BLaER1 treated with 17β-estradiol and CSF1 and Interleukin-3, amounts not matched to agents 10 nM and 100 nM (cell line): ENCODE measurements around the gene SMURF1.

Experiments
- H3K27ac ChIP-seq, 11 experiments: shearing (Covaris generic); formaldehyde crosslinking; 2 replicates each; pipeline ENCODE4 v1.8.1; 2022
- H3K27me3 ChIP-seq, 11 experiments: shearing (Covaris generic); formaldehyde crosslinking; 2 replicates each; pipeline ENCODE4 v1.8.1; 2022
- H3K36me3 ChIP-seq, 11 experiments: shearing (Covaris generic); formaldehyde crosslinking; 2 replicates each; pipeline ENCODE4 v1.8.1; 2022
- H3K4me1 ChIP-seq, 10 experiments: shearing (Covaris generic); formaldehyde crosslinking; 2 replicates each; pipeline ENCODE4 v1.8.1; 2022
- H3K4me2 ChIP-seq, 11 experiments: shearing (Covaris generic); formaldehyde crosslinking; 2 replicates each; pipeline ENCODE4 v1.8.1; 2022
- H3K4me3 ChIP-seq, 10 experiments: shearing (Covaris generic); formaldehyde crosslinking; 2 replicates each; pipeline ENCODE4 v1.8.1; 2022
- H3K9ac ChIP-seq, 11 experiments: shearing (Covaris generic); formaldehyde crosslinking; 2 replicates each; pipeline ENCODE4 v1.8.1; 2022
- H3K9me3 ChIP-seq, 11 experiments: shearing (Covaris generic); formaldehyde crosslinking; replicated peaks in 1 of 11; 2 replicates each; pipeline ENCODE4 v1.8.1; 2022
- H4K20me1 ChIP-seq, 11 experiments: shearing (Covaris generic); formaldehyde crosslinking; 2 replicates each; pipeline ENCODE4 v1.8.1; 2022
- Cebpa-rat ChIP-seq, 11 experiments: shearing (Covaris generic); IDR thresholded peaks; 2 replicates each; pipeline ENCODE4 v1.8.1; 2022

Gene SMURF1

GRCh38 chr7:99146979-99147378 is 3.1 kb upstream of the SMURF1 start:
- peaks cover 0 to 1% (median 0%) of the 10 kb centered on the region in 11 experiments; a peak in 1 of 22 replicates for H3K9me3 ChIP-seq
- no peak overlapping the region for H3K9ac ChIP-seq
- peaks cover 8 to 17% (median 16%) of the 10 kb centered on the region in 10 experiments for H3K4me1 ChIP-seq
- no peak overlapping the region for H3K4me3 ChIP-seq
- no peak for TF ChIP-seq Cebpa-rat (IDR thresholded peaks at IDR 0.05)
- no peaks in the 10 kb centered on the region for H3K27me3 ChIP-seq
- H4K20me1 ChIP-seq, result peaks cover 3 to 11% (median 6%) of the 10 kb centered on the region in 11 experiments; a peak in 20 of 22 replicates
- peaks cover 0 to 4% (median 2%) of the 10 kb centered on the region in 11 experiments; a peak in 8 of 22 replicates for H3K36me3 ChIP-seq
- H3K4me2 ChIP-seq, result no peak overlapping the region
- H3K27ac ChIP-seq, result no peak overlapping the region

- H3K4me2 ChIP-seq, result peak overlapping the region in 10 of 11 experiments; percentile 24 to 93 (median 80); a peak in 13 of 22 replicates
- peaks cover 0 to 20% (median 11%) of the 10 kb centered on the region in 11 experiments; a peak in 12 of 22 replicates for H3K36me3 ChIP-seq
- H3K27ac ChIP-seq, result peak overlapping the region; percentile 91 to 99 (median 98)
- no peaks in the 10 kb centered on the region for H3K27me3 ChIP-seq
- peaks cover 0 to 8% (median 0%) of the 10 kb centered on the region in 11 experiments; a peak in 3 of 22 replicates for H3K9me3 ChIP-seq
- TF ChIP-seq Cebpa-rat (IDR thresholded peaks at IDR 0.05), result no peak
- peaks cover 32 to 51% (median 47%) of the 10 kb centered on the region in 10 experiments for H3K4me1 ChIP-seq
- peak overlapping the region; percentile 82 to 94 (median 90) for H3K4me3 ChIP-seq
- peaks cover 26 to 46% (median 39%) of the 10 kb centered on the region in 11 experiments; a peak in 20 of 22 replicates for H4K20me1 ChIP-seq
- peak overlapping the region; percentile 97 to 100 (median 99) for H3K9ac ChIP-seq
Measured at GRCh38 chr7:99143521-99143852, 421 bp downstream of the SMURF1 start.

- H4K20me1 ChIP-seq, result peaks cover 32 to 51% (median 44%) of the 10 kb centered on the region in 11 experiments; a peak in 20 of 22 replicates
- peaks cover 0 to 8% (median 0%) of the 10 kb centered on the region in 11 experiments; a peak in 3 of 22 replicates for H3K9me3 ChIP-seq
- H3K27ac ChIP-seq, result peak overlapping the region in 5 of 11 experiments; percentile 33 to 99 (median 99); a peak in 9 of 22 replicates
- H3K4me2 ChIP-seq, result peak overlapping the region; percentile 36 to 75 (median 63); a peak in 16 of 22 replicates
- peaks cover 0 to 20% (median 11%) of the 10 kb centered on the region in 11 experiments; a peak in 12 of 22 replicates for H3K36me3 ChIP-seq
- peak overlapping the region in 6 of 11 experiments; percentile 98 to 100 (median 99); a peak in 9 of 22 replicates for H3K9ac ChIP-seq
- H3K27me3 ChIP-seq, result no peaks in the 10 kb centered on the region
- no peak for TF ChIP-seq Cebpa-rat (IDR thresholded peaks at IDR 0.05)
- H3K4me1 ChIP-seq, result peaks cover 32 to 57% (median 50%) of the 10 kb centered on the region in 10 experiments
- H3K4me3 ChIP-seq, result peak overlapping the region; percentile 82 to 94 (median 90); a peak in 19 of 20 replicates
Measured at GRCh38 chr7:99142727-99143520, 984 bp downstream of the SMURF1 start.

- peaks cover 39 to 60% (median 53%) of the 10 kb centered on the region in 11 experiments; a peak in 20 of 22 replicates for H4K20me1 ChIP-seq
- H3K36me3 ChIP-seq, result peaks cover 0 to 20% (median 11%) of the 10 kb centered on the region in 11 experiments; a peak in 12 of 22 replicates
- peak overlapping the region in 9 of 11 experiments; percentile 7 to 69 (median 39); a peak in 14 of 22 replicates for H3K27ac ChIP-seq
- no peaks in the 10 kb centered on the region for H3K27me3 ChIP-seq
- H3K9me3 ChIP-seq, result peaks cover 0 to 8% (median 0%) of the 10 kb centered on the region in 11 experiments; a peak in 3 of 22 replicates
- peak overlapping the region in 9 of 10 experiments; percentile 1 to 90 (median 18); a peak in 11 of 20 replicates for H3K4me3 ChIP-seq
- no peak for TF ChIP-seq Cebpa-rat (IDR thresholded peaks at IDR 0.05)
- H3K9ac ChIP-seq, result peak overlapping the region in 9 of 11 experiments; percentile 2 to 53 (median 19); a peak in 9 of 22 replicates
- peak overlapping the region; percentile 47 to 79 (median 72) for H3K4me2 ChIP-seq
- peaks cover 35 to 61% (median 52%) of the 10 kb centered on the region in 10 experiments for H3K4me1 ChIP-seq
Measured at GRCh38 chr7:99141841-99142726, 1.8 kb downstream of the SMURF1 start.

- H3K4me3 ChIP-seq, result peak overlapping the region in 7 of 10 experiments; percentile 1 to 55 (median 18); a peak in 7 of 20 replicates
- no peak for TF ChIP-seq Cebpa-rat (IDR thresholded peaks at IDR 0.05)
- H3K36me3 ChIP-seq, result peaks cover 0 to 21% (median 11%) of the 10 kb centered on the region in 11 experiments; a peak in 12 of 22 replicates
- peak overlapping the region in 5 of 11 experiments; percentile 2 to 35 (median 8); a peak in 6 of 22 replicates for H3K9ac ChIP-seq
- peaks cover 0 to 8% (median 0%) of the 10 kb centered on the region in 11 experiments; a peak in 3 of 22 replicates for H3K9me3 ChIP-seq
- no peaks in the 10 kb centered on the region for H3K27me3 ChIP-seq
- H3K4me1 ChIP-seq, result peaks cover 39 to 67% (median 57%) of the 10 kb centered on the region in 10 experiments
- peak overlapping the region; percentile 47 to 79 (median 66); a peak in 21 of 22 replicates for H3K4me2 ChIP-seq
- peaks cover 44 to 67% (median 60%) of the 10 kb centered on the region in 11 experiments; a peak in 20 of 22 replicates for H4K20me1 ChIP-seq
- H3K27ac ChIP-seq, result peak overlapping the region in 5 of 11 experiments; percentile 12 to 69 (median 56); a peak in 8 of 22 replicates
Measured at GRCh38 chr7:99141334-99141733, 2.6 kb downstream of the SMURF1 start.

- no peaks in the 10 kb centered on the region for H3K27me3 ChIP-seq
- H3K9me3 ChIP-seq, result peaks cover 0 to 8% (median 0%) of the 10 kb centered on the region in 11 experiments; a peak in 3 of 22 replicates
- peaks cover 49 to 72% (median 65%) of the 10 kb centered on the region in 11 experiments; a peak in 20 of 22 replicates for H4K20me1 ChIP-seq
- H3K9ac ChIP-seq, result no peak overlapping the region
- no peak for TF ChIP-seq Cebpa-rat (IDR thresholded peaks at IDR 0.05)
- H3K36me3 ChIP-seq, result peaks cover 0 to 21% (median 11%) of the 10 kb centered on the region in 11 experiments; a peak in 12 of 22 replicates
- H3K27ac ChIP-seq, result peak overlapping the region in 1 of 11 experiments; percentile 39; a peak in 1 of 22 replicates
- peak overlapping the region in 2 of 10 experiments; percentile 5 to 18; a peak in 2 of 20 replicates for H3K4me3 ChIP-seq
- H3K4me1 ChIP-seq, result peaks cover 39 to 72% (median 59%) of the 10 kb centered on the region in 10 experiments
- peak overlapping the region in 10 of 11 experiments; percentile 47 to 76 (median 66); a peak in 20 of 22 replicates for H3K4me2 ChIP-seq
Measured at GRCh38 chr7:99140813-99141212, 3.1 kb downstream of the SMURF1 start.

GRCh38 chr7:99139036-99139435 is 4.9 kb downstream of the SMURF1 start:
- Histone ChIP-seq H3K9ac (no peak overlapping the region), H3K4me1 (peaks cover 30 to 61% (median 50%) of the 10 kb centered on the region in 10 experiments), H3K4me3 (no peak overlapping the region), H3K27me3 (no peaks in the 10 kb centered on the region), H3K27ac (peak overlapping the region in 4 of 11 experiments; percentile 1 to 53 (median 30); a peak in 6 of 22 replicates), H3K36me3 (peaks cover 0 to 24% (median 13%) of the 10 kb centered on the region in 11 experiments; a peak in 12 of 22 replicates), H3K4me2 (peak overlapping the region in 8 of 11 experiments; percentile 5 to 76 (median 27); a peak in 15 of 22 replicates), H4K20me1 (peaks cover 51 to 89% (median 80%) of the 10 kb centered on the region in 11 experiments; a peak in 20 of 22 replicates), H3K9me3 (peaks cover 0 to 11% (median 5%) of the 10 kb centered on the region in 11 experiments; a peak in 7 of 22 replicates)
- TF ChIP-seq Cebpa-rat (IDR thresholded peaks at IDR 0.05), result no peak
